H9 (cell line): ENCODE results near the gene IL16. TPM values are rescaled to one million over a fixed set of nuclear protein-coding genes. Genes with fewer than 3 reads are reported as not detected.

Experiments used
- DNase-seq: peaks from one replicate; pipeline ENCODE4 v3.0.0-alpha.2; 2017
- H2AFZ ChIP-seq: one replicate; pipeline ENCODE4 v1.6.1; 2013; ENCODE audit warnings: mild to moderate bottlenecking, low read length, control low read depth, moderate library complexity
- H2AK5ac ChIP-seq: 2 replicates; pipeline ENCODE4 v1.6.1; 2013; ENCODE audit warnings: low read length, control low read depth, mixed read lengths; ENCODE audit not compliant: insufficient read length
- H2BK120ac ChIP-seq: one replicate; pipeline ENCODE4 v1.6.1; 2013; ENCODE audit warnings: low read depth, mild to moderate bottlenecking, low read length, control low read depth, inconsistent platforms; ENCODE audit not compliant: poor library complexity, severe bottlenecking
- H2BK12ac ChIP-seq: 2 replicates; pipeline ENCODE4 v1.6.1; 2013; ENCODE audit warnings: low read length, control low read depth, mixed read lengths, low read depth; ENCODE audit not compliant: insufficient read length
- H2BK15ac ChIP-seq: 2 replicates; pipeline ENCODE4 v1.6.1; 2013; ENCODE audit warnings: low read depth, low read length, control low read depth
- H2BK20ac ChIP-seq: one replicate; pipeline ENCODE4 v1.6.1; 2013; ENCODE audit warnings: low read depth, mild to moderate bottlenecking, low read length, control low read depth, inconsistent platforms; ENCODE audit not compliant: poor library complexity, severe bottlenecking
- H2BK5ac ChIP-seq: 2 replicates; pipeline ENCODE4 v1.6.1; 2013; ENCODE audit warnings: low read length, control low read depth, mixed read lengths; ENCODE audit not compliant: insufficient read length
- H3K14ac ChIP-seq: 2 replicates; pipeline ENCODE4 v1.6.1; 2013; ENCODE audit warnings: low read length, control low read depth; ENCODE audit not compliant: insufficient read depth
- H3K18ac ChIP-seq: 2 replicates; pipeline ENCODE4 v1.6.1; 2013; ENCODE audit warnings: low read depth, mild to moderate bottlenecking, mixed read lengths, low read length, control low read depth; ENCODE audit not compliant: insufficient read length
- H3K23ac ChIP-seq: 2 replicates; pipeline ENCODE4 v1.6.1; 2013; ENCODE audit warnings: low read length, control low read depth, mixed read lengths, low read depth; ENCODE audit not compliant: insufficient read length
- H3K23me2 ChIP-seq: 2 replicates; pipeline ENCODE4 v1.6.1; 2013; ENCODE audit warnings: low read depth, mild to moderate bottlenecking, mixed read lengths, low read length, control low read depth; ENCODE audit not compliant: insufficient read length, poor library complexity, severe bottlenecking
- H3K27ac ChIP-seq: 2 replicates; pipeline ENCODE4 v1.5.1; 2013; ENCODE audit warnings: low read length, control low read depth, mixed read lengths, low read depth; ENCODE audit not compliant: insufficient read length
- H3K27me3 ChIP-seq: 2 replicates; pipeline ENCODE4 v1.6.1; 2013; ENCODE audit warnings: low read length, control low read depth, inconsistent platforms; ENCODE audit not compliant: insufficient read depth
- H3K4ac ChIP-seq: 2 replicates; pipeline ENCODE4 v1.6.1; 2013; ENCODE audit warnings: low read depth, mild to moderate bottlenecking, control low read depth, inconsistent platforms, low read length, moderate library complexity
- H3K4me1 ChIP-seq: 2 replicates; pipeline ENCODE4 v1.6.1; 2013; ENCODE audit warnings: low read length, control low read depth, inconsistent platforms; ENCODE audit not compliant: insufficient read depth
- H3K4me2 ChIP-seq: 2 replicates; pipeline ENCODE4 v1.6.1; 2013; ENCODE audit warnings: low read length, control low read depth, mixed read lengths; ENCODE audit not compliant: insufficient read length, insufficient read depth
- H3K56ac ChIP-seq: 2 replicates; pipeline ENCODE4 v1.6.1; 2013; ENCODE audit warnings: low read depth, mild to moderate bottlenecking, mixed read lengths, low read length, control low read depth; ENCODE audit not compliant: insufficient read length
- H3K79me1 ChIP-seq: 2 replicates; pipeline ENCODE4 v1.6.1; 2013; ENCODE audit warnings: low read depth, mild to moderate bottlenecking, moderate library complexity, low read length, control low read depth, inconsistent platforms; ENCODE audit not compliant: insufficient read depth, poor library complexity, severe bottlenecking
- H3K79me2 ChIP-seq: 2 replicates; pipeline ENCODE4 v1.6.1; 2013; ENCODE audit warnings: low read length, control low read depth, inconsistent platforms; ENCODE audit not compliant: insufficient read depth
- H3K9ac ChIP-seq: 2 replicates; pipeline ENCODE4 v1.6.1; 2013; ENCODE audit warnings: low read length, control low read depth, mixed read lengths; ENCODE audit not compliant: insufficient read length; ENCODE audit errors: extremely low read depth
- H3K9me3 ChIP-seq: one replicate; pipeline ENCODE4 v1.6.1; 2013; ENCODE audit warnings: low read depth, low read length, inconsistent platforms; ENCODE audit not compliant: control insufficient read depth
- H3T11ph ChIP-seq: one replicate; pipeline ENCODE4 v1.6.1; 2013; ENCODE audit warnings: mild to moderate bottlenecking, low read length, control low read depth, inconsistent platforms
- H4K20me1 ChIP-seq: one replicate; pipeline ENCODE4 v1.6.1; 2013; ENCODE audit not compliant: control insufficient read depth, insufficient read length, insufficient read depth
- H4K5ac ChIP-seq: 2 replicates; pipeline ENCODE4 v1.6.1; 2013; ENCODE audit warnings: low read depth, mild to moderate bottlenecking, mixed read lengths, low read length, control low read depth; ENCODE audit not compliant: insufficient read length
- H4K8ac ChIP-seq: replicated peaks from 2 replicates; pipeline ENCODE4 v1.6.1; 2013; ENCODE audit warnings: low read length, control low read depth, mixed read lengths, low read depth; ENCODE audit not compliant: insufficient read length
- H4K91ac ChIP-seq: 2 replicates; pipeline ENCODE4 v1.6.1; 2013; ENCODE audit warnings: low read depth, mild to moderate bottlenecking, moderate library complexity, mixed read lengths, low read length, control low read depth; ENCODE audit not compliant: insufficient read length
- H3K27ac Mint-ChIP-seq, 3 experiments: 2 replicates in 2 of 3; 3 replicates in 1 of 3; pipeline ENCODE4 v1.8.0; 2020 to 2021; ENCODE audit warnings: mixed read lengths in 3 of 3, mild to moderate bottlenecking in 1 of 3, moderate library complexity in 1 of 3
- H3K27me3 Mint-ChIP-seq: 2 replicates; pipeline ENCODE4 v1.8.0; 2021; ENCODE audit warnings: low read depth, mild to moderate bottlenecking, moderate library complexity, mixed read lengths
- H3K36me3 Mint-ChIP-seq, 3 experiments: 2 replicates in 2 of 3; 3 replicates in 1 of 3; pipeline ENCODE4 v1.8.0; 2020 to 2021; ENCODE audit warnings: low read depth in 3 of 3, mixed read lengths in 3 of 3; ENCODE audit not compliant: insufficient read depth in 1 of 3
- H3K4me1 Mint-ChIP-seq, 2 experiments: 2 replicates each; pipeline ENCODE4 v1.8.0; 2020; ENCODE audit warnings: mixed read lengths in 2 of 2
- H3K4me3 Mint-ChIP-seq, 2 experiments: 2 replicates in 1 of 2; 3 replicates in 1 of 2; pipeline ENCODE4 v1.8.0; 2020 to 2021; ENCODE audit warnings: mild to moderate bottlenecking in 2 of 2, mixed read lengths in 2 of 2, moderate library complexity in 1 of 2
- H3K9me3 Mint-ChIP-seq, 2 experiments: 2 replicates in 1 of 2; 3 replicates in 1 of 2; pipeline ENCODE4 v1.8.0; 2020; ENCODE audit warnings: mild to moderate bottlenecking in 2 of 2, mixed read lengths in 2 of 2, moderate library complexity in 1 of 2
- WGBS: extraction: QIAGEN DNeasy Blood & Tissue Kit; methylation state at CpG from one replicate; pipeline ENCODE4 v1.1.7; 2013; ENCODE audit warnings: missing lambda C conversion rate, low lambda C conversion rate, mixed read lengths; ENCODE audit not compliant: insufficient read length; ENCODE audit errors: extremely low coverage; 5-methylcytosine and 5-hydroxymethylcytosine counted together
- total RNA-seq: library from RNA; stranded (reverse); gene quantifications from 2 replicates; pipeline ENCODE4 v1.2.1, GENCODE V29; 2021
- TF ChIP-seq, protein P1 (sequence below): fragments of 200-600 bp; sonication (generic); conservative IDR thresholded peaks from 3 replicates; pipeline ENCODE4 v1.8.0; 2021; ENCODE audit warnings: antibody characterized with exemption, mild to moderate bottlenecking

IL16 gene
- total RNA-seq, 1 experiment from 2014 or later, result 0.28 TPM

DNA sequence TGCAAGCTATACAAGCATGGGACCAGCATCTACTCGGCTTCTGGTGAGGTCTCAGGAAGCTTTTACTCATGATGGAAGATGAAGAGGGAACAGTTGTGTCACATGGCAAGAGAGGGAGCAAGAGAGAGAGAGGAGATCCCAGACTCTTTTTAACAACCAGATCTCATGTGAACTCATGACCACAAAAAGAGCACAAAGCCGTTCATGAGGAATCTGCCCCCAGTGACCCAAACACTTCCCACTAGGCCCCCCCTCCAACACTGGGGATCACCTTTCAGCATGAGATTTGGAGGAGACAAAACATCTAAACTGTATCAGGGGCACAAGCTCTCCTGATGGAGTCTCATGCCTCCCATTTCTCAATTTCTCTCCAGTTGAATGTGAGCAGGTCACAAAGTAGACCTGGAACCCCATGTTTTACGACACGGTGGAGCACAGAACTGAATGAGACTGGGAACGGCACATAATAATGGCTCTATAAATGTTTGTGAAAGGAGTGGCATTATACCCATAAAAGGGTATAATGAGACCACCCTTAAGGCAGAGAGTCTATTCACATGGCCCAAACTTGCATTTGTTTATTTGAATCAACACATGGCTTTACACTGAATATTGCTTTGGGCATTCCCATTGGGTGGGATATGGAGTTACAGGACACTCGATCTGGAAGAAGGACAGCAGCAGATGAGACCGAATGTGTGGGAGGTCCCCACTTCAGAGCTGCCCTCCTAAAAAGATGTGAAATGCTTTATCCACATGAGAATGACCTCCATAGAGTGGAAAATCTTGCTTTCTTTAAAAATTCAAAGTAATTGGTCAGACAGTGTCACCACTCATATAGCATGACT, 38.8 kb downstream of the IL16 start:
- Histone ChIP-seq H4K8ac (no peak overlapping the region), H2BK15ac (no peak overlapping the region), H3K23me2 (no peaks in the 10 kb centered on the region), H3K79me1 (no peaks in the 10 kb centered on the region), H3K56ac (no peak overlapping the region), H3K27me3 (no peaks in the 10 kb centered on the region), H3K18ac (no peak overlapping the region), H4K20me1 (no peaks in the 10 kb centered on the region), H2AK5ac (no peak overlapping the region), H3K4me1 (no peaks in the 10 kb centered on the region), H3K4me2 (no peak overlapping the region), H4K91ac (no peak overlapping the region), H2BK12ac (no peak overlapping the region), H2BK120ac (no peak overlapping the region), H4K5ac (no peak overlapping the region), H3K9me3 (no peaks in the 10 kb centered on the region), H3K9ac (no peak overlapping the region), H3K79me2 (no peaks in the 10 kb centered on the region; the same call in 1 of the 2 replicates), H3K27ac (no peak overlapping the region), H2BK20ac (no peak overlapping the region), H3K23ac (no peak overlapping the region), H3T11ph (no peak overlapping the region), H3K4ac (no peak overlapping the region), H2AFZ (no peak overlapping the region), H2BK5ac (no peak overlapping the region), H3K14ac (no peak overlapping the region)
- H3K27me3 Mint-ChIP-seq, result peaks cover 1% of the 10 kb centered on the region; the same call in 1 of the 2 replicates
- TF ChIP-seq, protein P1, sequence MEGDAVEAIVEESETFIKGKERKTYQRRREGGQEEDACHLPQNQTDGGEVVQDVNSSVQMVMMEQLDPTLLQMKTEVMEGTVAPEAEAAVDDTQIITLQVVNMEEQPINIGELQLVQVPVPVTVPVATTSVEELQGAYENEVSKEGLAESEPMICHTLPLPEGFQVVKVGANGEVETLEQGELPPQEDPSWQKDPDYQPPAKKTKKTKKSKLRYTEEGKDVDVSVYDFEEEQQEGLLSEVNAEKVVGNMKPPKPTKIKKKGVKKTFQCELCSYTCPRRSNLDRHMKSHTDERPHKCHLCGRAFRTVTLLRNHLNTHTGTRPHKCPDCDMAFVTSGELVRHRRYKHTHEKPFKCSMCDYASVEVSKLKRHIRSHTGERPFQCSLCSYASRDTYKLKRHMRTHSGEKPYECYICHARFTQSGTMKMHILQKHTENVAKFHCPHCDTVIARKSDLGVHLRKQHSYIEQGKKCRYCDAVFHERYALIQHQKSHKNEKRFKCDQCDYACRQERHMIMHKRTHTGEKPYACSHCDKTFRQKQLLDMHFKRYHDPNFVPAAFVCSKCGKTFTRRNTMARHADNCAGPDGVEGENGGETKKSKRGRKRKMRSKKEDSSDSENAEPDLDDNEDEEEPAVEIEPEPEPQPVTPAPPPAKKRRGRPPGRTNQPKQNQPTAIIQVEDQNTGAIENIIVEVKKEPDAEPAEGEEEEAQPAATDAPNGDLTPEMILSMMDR, result no peak
- no peaks in the 10 kb centered on the region for H3K9me3 Mint-ChIP-seq
- H3K27ac Mint-ChIP-seq, result no peak overlapping the region; a peak in 1 of 7 replicates
- H3K4me3 Mint-ChIP-seq, result no peak overlapping the region
- no CpG with 5 or more reads among the region's 7 CpGs for whole genome bisulfite sequencing
- peaks cover 12 to 13% of the 10 kb centered on the region in 2 experiments for H3K4me1 Mint-ChIP-seq
- H3K36me3 Mint-ChIP-seq, result no peaks in the 10 kb centered on the region
- DNase-seq, result no peak
